Nucleus accumbens (tissue), 56 donors: ENCODE results near the gene THSD4.
A peak's percentile ranks its signal among the peaks of the same experiment; 100 is the strongest.

Experiments used
- DNase-seq, 56 donors: peaks; one replicate each; lab custom pipeline; 2025; lab: John Stamatoyannopoulos, UW

Gene THSD4

DNA sequence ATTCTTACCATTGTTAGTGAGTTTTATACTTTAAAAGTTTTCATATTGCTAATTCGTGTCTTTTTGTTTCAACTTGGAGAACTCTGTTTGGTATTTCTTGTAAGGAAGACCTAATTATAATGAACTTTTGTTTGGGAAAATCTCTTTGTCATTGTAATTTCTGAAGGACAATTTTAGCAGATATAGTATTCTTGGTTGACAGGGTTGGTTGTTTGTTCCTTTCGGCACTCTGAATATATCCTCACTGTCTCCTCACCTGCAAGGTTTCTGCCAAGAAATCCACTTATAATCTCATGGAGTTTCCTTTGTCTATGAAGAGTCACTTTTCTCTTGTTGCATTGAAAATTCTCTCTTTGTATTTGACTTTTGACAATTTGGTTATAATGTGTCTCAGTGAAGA, 469.9 kb downstream of the THSD4 start:
- no peak for DNase-seq

DNA sequence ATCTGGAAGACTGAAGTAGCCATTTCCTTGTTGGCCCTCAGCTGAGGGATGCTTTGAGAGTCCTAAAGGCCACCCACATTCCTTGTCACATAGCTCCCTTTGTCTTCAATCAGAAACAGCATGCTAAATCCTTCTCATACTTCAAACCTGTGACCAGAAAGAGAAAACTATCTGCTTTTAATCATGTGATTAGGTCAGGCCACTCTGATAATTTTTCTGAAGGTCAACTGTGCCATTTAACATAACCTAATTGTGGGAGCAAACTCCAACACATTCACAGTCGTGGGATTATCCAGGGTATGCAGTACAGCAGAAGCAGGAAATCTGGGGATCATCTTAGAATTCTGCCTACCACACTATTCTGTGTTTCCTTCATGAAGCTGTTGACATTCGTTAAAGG, 471.2 kb downstream of the THSD4 start:
- no peak for DNase-seq

DNA sequence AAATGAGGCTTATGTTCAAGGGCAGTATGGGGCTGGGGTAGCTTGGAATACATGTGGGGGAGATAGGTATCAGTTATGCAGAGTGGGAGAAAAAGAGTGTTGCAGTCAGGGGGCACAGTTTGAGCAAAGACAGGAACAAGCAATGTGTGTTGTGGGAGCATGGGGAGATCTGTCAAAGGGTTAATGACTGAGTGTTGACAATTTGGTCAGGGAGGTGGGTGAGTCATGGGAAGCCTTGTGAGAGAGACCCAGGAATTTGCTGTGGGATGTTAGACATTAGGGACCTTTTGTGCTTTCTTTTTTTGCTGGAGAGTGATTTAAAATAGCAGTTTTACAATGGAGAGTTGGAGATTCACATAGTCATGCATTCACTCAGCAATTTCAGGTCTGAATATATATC, 473.5 kb downstream of the THSD4 start:
- no peak for DNase-seq

DNA sequence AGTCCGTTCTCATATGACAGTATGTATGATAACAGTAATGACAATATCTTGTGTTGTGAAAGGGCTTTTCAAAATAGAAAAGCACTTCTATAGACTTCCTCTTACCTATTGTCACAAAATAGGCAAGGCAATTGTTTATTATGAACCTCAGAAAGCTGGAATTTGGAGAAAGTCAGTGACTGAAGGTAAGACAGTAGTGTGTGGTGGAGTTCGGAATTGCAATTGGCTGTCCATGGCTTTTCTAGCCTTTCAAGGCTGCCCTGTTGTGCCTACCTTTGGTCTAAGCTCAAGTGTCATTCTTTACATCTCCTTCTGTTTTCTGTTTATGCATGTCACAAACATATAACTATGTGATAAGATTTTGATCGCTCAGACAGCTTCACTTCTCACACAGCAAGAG, 475.8 kb downstream of the THSD4 start:
- DNase-seq = no peak

DNA sequence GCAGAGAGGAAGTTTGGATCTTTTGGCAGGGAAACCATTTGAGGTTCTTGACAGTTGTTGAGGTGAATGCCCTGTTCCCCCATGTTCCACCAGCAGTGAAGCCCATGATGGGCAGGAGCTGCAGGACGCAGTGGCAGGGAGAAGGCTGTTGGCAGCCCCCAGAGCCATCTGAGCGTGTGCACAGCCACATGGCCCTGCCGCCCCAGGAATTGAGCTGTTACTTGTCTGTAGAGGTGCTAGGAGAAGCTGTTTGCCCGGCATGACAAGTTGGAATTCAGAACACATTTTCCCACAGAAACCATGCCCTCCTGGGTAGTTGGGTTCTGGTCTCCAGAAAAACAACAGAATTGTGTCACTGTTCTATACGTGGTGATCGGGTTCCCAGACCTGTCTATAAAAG, 476.9 kb downstream of the THSD4 start:
- peak in 1 of 56 donors; percentile 6 for DNase-seq

DNA sequence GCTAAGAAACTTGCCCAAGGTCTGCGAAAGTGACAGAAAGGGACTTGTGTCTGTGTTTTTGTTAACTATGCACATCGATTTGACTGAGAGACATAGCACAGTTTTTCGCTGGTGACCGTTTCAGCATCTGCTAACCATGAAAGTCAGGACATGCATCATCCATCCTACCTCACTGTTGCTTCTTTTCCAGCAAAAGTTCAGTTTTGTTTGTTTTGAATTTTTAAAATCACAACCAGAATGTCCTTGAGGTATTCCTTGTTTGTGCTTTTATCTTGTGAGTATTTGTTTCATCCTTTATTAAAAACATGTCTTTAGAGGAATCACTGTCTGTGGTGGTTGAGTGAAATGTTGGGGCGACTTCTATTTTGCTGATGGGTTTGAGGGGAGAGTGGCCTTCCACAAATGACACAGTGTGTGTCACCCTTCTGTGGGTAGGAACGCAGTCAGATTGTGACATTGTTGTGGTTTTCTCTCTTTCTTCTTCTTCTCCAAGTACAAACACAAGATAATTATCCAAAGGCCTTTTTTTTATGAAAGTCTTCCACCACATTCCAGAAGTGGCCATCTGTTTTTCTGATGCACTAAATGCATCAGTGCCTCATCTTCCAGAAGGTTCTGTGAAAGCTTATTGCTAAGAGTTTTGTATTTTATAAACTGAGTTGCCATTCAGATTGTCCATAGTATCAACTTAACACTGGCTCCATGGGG, 480.7 kb downstream of the THSD4 start:
- no peak for DNase-seq

DNA sequence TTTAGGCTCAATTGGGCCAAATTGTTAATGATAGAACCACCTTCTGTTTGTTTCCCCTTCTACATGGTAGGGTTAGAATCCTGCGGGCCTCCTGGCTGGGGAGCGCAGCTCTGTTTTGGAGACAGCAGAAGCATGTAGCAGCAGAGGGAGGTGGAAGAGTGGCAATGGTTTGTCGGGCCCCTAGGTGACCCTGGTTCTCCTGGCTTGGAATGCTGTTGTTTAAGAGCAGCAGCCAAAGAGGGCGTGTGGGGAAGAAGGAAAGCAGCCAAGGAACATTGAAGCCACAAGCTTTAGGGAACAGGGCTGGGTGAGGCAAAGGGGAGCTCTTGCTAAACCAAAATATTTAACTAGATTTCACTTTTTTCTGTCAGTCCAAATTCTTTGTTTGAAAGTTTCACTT, 481.4 kb downstream of the THSD4 start:
- peak in 17 of 56 donors; percentile 11 to 49 (median 25) for DNase-seq

DNA sequence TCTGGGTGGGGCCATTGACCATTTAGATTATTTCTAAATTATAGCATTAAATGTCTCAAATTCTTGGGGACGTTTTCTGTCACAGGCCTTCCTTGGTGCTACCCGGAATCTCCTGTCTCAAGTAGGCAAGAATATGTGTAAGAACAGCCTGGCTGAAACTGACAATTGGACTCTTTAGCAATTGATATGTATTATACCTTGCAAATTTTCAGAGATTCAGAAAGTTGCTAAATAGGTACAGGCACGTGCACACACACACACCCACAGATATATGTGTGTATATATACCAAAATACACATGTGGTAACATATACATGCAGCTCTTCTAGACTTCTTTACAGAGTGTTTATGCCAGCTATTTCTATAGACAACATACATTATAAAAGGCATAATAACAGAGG, 481.9 kb downstream of the THSD4 start:
- no peak for DNase-seq

DNA sequence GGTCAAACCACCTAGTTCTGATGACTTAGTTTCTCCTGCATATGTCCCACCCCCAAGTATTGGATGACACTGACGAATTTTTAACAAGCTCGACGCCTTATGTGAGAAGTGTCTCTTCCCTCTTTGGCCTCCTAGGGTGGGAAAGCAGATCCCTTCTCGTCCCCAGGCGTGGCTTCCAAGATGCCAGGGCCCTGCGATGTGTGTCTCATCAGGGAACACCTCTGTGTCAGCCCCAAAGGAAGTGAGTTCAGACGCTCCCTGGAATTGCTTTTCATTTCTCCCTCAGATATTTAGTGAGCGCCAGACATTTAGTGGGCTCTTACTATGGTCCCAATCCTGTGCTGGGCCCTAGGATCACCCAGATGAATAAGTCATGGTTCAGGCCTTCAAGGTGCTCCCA, 482.4 kb downstream of the THSD4 start:
- DNase-seq = no peak

DNA sequence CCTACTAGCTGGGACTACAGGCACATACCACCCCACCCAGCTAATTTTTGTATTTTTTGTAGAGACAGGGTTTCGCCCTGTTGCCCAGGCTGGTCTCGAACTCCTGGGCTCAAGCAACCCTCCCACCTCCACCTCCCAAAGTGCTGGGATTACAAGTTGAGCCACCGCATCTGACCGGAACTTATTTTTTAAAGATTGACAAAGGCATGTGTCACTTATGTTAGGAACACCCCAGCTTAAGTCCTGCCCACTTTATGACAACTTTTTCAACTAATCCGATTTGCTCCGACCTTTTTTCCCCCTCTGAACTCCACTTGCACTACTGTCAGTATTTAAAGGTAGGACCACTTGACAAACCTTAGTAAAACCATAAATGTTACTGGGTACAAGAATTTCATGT, 483.5 kb downstream of the THSD4 start:
- no peak for DNase-seq

DNA sequence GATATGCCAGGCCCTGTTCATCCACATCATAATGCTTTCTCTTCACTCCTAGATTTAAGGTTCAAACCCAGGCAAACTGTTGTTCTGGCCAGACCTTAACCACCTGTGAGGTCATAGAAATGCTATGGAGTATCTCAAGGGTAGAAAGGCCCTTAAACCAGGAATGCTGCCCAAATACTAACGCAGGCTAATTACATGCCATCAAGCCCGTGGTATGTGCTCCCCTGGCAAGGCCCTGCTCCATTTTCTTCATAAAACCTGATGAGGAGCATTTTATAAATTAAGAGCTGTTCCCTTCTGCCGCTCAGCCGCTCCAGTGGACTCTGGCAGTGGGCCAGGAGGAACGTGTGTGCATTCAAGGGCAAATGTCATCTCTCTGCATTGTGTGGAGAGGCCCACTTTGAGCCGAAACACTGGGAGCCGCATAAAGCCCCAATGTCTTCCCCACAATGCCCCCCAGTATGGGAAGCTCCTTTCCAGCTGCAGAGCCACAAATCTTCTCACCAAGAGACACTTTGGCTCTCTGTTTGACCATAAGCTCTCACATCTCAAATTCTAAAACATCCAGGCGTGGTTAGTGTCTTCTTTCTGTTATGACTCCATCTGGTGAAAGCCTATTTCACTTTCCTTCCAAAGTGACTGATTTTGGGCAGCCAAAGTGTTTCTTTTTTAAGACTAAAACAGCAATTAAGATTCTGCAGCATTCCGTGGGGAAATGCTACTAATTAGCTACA, 484.3 kb downstream of the THSD4 start:
- peak in 5 of 56 donors; percentile 4 to 25 (median 10) for DNase-seq

DNA sequence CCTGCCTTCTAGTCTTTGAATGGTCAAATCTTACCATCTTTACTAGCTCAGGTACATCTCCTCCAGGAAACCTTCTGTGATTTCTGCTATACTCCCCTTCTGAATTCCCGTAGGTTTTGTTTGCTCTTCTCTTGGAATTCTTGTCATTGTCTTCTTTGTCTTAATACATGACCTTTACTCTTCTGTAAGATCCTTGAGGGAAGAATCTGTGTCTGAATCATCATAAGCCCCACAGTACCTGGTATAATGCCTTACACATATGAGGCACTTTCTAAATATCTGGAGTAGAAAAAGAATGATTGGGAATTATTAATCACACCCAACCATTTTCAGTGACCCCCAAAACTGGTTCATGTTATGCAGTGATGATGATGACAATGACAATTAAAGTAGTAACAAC, 485.0 kb downstream of the THSD4 start:
- DNase-seq = no peak

DNA sequence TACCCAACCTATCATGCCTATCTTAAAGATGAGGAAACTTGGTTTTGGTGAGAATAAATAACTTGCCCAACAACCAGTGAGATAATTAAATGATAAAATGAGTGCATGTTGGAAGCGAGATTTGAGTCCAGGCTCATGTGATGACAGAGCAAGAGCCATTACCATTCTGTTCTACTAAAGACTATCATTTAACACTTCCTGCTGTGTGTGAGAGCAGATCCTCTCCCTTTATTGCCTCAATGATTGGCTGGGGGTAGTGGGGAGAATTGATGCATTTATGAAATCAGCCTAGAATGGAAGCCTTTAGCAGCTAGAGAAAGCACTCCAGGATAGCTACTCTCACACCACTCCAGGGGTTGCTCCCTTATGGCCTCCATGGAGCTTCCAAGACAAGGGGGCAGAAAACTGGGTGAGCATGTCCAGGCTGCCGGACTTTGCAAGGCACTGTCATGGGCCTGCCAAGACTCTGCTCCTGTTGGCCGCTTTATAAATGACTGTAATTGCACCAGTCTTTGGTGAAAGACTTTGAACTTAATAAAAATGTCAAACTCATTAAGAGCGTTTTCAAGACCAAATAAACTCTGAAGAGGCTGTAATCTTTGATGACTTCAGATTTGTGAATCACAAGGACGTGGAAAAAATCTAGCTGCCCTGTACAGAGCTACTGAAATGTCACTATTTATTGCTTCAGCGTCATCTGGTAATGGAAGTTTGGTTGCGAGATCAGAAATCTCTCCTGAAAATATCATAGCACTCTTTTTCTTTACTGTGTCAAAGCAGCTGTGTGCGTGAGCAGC, 486.0 kb downstream of the THSD4 start:
- DNase-seq = peak in 5 of 56 donors; percentile 14 to 35 (median 21)

DNA sequence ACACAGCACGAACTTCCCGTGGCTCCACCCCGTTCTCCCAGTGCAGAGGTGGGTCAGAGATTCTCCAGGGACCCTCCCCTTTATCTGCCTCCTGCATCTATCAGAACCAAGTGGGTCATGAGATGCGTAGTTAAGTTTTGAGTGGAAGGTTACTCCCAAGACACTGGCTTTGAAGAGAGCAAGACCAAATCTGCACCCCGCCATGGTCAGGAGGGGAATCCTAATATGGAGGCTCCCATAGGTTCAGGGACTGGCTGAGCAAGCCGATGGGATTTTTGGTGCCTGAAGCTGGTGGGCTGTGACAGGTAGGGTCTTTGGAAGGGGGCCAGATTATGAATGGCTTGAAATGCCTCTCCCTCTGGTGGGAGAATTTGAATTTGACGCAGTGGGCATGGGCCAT, 488.1 kb downstream of the THSD4 start:
- no peak for DNase-seq

DNA sequence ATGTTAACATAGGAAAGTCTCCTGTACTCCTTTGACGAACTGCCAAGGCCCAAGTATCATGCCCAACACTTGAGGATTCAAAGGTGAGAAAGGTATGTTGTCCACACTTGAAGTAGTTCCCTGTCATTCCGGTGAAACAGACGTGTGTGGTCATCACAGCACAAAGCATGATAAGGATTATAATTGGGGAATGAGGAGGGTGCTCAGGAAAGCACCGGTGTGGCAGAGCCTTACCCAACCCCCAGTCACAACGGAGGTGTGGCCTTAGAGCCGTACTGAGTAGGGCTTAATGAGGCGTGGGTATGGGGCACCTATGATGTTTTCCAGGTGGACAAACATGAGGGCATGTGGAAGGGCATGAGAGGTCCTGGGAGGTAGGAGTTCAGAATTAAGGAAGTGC, 492.1 kb downstream of the THSD4 start:
- no peak for DNase-seq

DNA sequence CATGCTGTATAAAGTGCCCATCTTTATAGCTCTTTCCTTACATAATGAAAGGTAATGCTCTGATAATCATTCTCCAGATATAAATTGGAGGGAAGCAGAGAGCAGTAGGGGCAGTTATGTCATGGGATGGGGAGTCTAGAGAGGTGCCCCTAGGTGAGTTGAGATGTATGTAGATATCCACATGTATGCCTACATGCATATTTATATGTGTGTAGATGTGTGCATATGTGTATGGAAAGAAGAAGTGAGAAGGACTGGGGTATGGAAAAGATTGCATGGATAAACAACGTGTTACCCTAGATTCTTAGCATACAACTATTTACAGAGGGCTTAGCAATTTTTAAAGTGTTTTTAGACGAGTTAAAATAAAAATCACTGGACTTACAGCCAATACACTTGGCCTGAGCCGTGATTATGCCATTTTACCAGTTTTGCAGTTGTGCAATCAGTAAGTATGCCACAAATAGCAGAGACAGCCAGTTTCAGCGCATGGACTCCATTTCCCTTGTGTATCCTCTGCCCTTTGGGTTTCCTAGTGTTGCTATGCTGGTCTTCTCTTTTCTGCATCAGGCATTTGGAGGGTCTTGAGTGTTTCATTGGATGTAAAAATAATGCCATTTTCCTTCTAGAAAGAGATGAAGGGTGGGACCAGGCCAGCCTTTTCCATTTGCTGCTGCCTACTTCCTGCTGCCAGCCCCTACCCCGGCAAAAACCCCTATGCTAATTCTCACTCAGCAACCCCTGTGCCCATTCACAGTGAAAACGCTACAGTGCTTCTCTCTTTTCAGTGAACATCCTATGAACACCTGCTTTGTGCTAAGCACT, 495.7 kb downstream of the THSD4 start:
- DNase-seq = no peak

DNA sequence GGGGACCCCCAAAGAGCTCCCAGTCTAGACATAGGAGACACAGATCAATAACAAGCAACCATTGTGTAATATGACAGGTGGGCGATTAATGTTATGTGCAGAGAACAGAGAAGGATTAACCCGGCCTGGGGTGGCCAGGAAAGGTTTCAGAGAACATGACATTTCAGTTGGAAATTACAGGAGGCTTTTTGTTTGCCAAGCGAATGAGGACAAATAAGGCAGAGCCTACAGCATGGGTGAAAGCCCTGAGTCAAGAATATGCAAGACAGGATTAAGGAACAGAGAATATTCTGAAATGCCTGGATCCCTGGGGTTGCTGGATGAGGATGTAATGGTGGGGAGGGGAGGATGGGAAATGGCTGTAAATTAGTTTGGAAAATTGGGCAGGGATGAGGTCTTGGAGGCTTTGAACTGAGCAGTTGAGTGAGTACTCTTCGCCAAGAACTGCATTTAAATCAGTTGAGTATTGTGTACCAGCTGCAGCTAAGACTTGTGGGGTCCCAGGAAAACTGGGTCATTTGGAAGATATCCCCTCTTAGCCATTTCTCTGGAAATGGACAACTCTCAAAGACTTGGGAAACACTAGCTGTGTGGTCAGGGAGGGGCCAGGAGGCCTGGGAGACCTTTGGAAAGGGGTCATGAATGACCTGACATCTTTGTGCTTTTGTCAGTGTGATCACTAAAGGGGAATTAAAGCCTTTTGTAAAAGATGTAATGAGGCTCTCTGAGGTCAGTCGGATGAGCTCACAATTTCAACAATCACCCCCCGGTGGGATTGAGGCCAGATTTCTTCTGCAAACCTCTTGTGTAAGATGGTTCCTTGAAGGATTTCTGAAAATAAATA, 496.5 kb downstream of the THSD4 start:
- no peak for DNase-seq

DNA sequence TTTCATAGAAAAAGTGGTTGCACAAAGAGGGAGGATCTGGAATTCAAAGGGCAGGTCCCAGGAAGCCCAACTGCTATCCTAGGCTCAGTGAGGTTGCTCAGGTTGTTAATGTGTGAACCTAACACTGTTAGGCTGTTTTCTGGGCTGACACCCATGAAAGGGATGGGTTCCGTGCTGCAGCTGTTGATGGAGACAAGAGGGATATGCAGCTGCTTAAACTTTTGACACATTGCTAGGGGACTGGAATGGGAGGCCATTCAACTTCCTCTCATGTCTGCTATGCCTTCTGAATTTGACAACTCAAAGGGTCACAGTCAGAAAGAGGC, 497.1 kb downstream of the THSD4 start:
- DNase-seq = no peak

DNA sequence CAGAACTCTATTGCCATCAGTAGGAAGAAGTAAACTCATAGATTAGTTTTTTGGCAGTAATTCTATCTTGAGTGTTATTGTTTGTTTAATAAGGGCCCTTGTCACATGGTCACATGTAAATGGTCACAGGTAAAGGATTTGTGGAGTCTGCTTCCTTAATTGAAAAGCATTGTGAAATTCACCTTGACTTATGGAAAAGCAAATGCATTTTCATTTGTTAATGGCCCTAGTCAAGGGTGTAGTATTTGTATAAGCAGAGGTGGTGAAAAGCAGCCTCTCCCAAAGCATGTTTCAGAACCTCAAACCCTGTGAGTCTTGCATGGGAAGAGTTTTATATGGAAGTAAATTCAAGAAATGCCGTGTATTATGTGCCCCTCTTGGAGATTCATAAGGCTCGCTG, 497.6 kb downstream of the THSD4 start:
- no peak for DNase-seq

DNA sequence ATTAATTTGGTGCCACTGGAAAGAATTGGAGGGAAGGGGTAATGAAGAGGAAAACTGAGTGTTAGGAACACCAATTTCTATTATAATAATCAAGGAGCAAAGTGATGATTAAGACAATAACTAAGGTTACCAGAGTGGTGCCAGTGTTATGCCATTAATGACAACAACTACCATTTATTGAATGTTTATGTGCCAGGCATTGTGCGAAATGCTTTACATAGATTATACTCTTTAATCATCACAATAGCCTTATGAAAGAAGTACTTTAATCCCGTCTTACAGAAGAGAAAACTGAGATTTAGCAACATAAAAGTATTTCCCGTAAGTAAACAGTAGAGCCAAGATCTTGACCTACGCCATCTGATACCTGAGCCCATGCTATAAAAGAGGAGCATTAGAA, 507.8 kb downstream of the THSD4 start:
- DNase-seq = no peak
